GM18511 (cell line): ENCODE results near the gene TRIM44.
A peak's percentile ranks its signal among the peaks of the same experiment; 100 is the strongest.

Experiments
- ATAC-seq: cut with Tn5 transposase; IDR thresholded peaks from one replicate; pipeline ENCODE4 v1.9.1; 2021; ENCODE audit warnings: mild to moderate bottlenecking, moderate library complexity; ENCODE audit not compliant: unreplicated experiment

TRIM44 gene

GRCh38 chr11:35662649-35663407 is at the start of gene TRIM44:
TRIM44 (plus strand) TSS chr11:35662775; CDS start chr11:35663112, 337 bp downstream.
- ATAC-seq, result peak; percentile 89

GRCh38 chr11:35614939-35615569 is 47.5 kb upstream of the TRIM44 start:
- no peak for ATAC-seq

GRCh38 chr11:35615921-35616900 is 46.4 kb upstream of the TRIM44 start:
- ATAC-seq, result no peak

GRCh38 chr11:35617316-35617686 is 45.3 kb upstream of the TRIM44 start:
- ATAC-seq, result no peak

- peak; percentile 38 for ATAC-seq
Measured at GRCh38 chr11:35617687-35618496, 44.7 kb upstream of the TRIM44 start, which contains the start of gene FJX1. FJX1 (plus strand) TSS chr11:35618460; CDS start chr11:35618637, 177 bp downstream.

- peak; percentile 50 for ATAC-seq
Measured at GRCh38 chr11:35618497-35619115, 44.0 kb upstream of the TRIM44 start.

- ATAC-seq, result peak; percentile 37
Measured at GRCh38 chr11:35619116-35619854, 43.3 kb upstream of the TRIM44 start.

GRCh38 chr11:35619855-35620640 is 42.5 kb upstream of the TRIM44 start:
- no peak for ATAC-seq

- no peak for ATAC-seq
Measured at GRCh38 chr11:35620795-35621194, 41.8 kb upstream of the TRIM44 start.

GRCh38 chr11:35621620-35622019 is 41.0 kb upstream of the TRIM44 start:
- ATAC-seq, result no peak

GRCh38 chr11:35622070-35622469 is 40.5 kb upstream of the TRIM44 start:
- ATAC-seq, result no peak

- ATAC-seq, result no peak
Measured at GRCh38 chr11:35623621-35624168, 38.9 kb upstream of the TRIM44 start.

GRCh38 chr11:35624316-35624715 is 38.3 kb upstream of the TRIM44 start:
- no peak for ATAC-seq

- no peak for ATAC-seq
Measured at GRCh38 chr11:35624781-35625180, 37.8 kb upstream of the TRIM44 start.

- no peak for ATAC-seq
Measured at GRCh38 chr11:35626501-35626900, 36.1 kb upstream of the TRIM44 start.

GRCh38 chr11:35629511-35629910 is 33.1 kb upstream of the TRIM44 start:
- no peak for ATAC-seq

GRCh38 chr11:35629914-35630313 is 32.7 kb upstream of the TRIM44 start:
- ATAC-seq, result no peak

GRCh38 chr11:35631891-35632290 is 30.7 kb upstream of the TRIM44 start:
- ATAC-seq, result no peak
